ENCODE results near the gene NDP. TPM values are rescaled to one million over a fixed set of nuclear protein-coding genes. Genes with fewer than 3 reads are reported as not detected.

NDP gene
- total and polyA plus RNA-seq, 2 donors (not counting 1 experiment from before 2014, with no cell fraction given), result not detected

DNA sequence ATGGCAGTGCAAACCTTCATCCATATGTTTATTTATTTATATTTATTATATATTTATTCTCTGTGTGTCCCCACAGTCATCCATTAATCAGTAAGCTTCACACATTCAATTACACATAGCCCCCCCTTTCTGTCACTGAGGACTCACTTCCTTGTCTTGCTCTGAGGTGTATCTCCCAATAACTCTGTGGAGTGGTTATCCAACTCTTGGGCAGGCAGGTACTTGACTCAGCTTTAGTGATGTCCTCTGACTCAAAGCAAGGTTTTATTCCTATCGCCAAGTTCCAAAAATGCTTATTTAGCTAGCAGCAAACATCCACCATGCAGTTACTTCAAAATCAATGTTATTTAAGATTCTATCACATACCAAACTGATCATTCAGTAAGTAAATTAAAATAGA is 25.2 kb upstream of the NDP start:
- intact Hi-C loops (cut with micrococcal nuclease), result no loop called here
- ChIA-PET POLR2A (no interaction called here), CTCF (no interaction called here)
- Histone ChIP-seq H3K9me3 (ENCODE audit: control extremely low read depth in 1 of 3, control insufficient read depth in 2 of 3, insufficient read depth in 1 of 3, low read length in 2 of 3) (no peaks in the 10 kb centered on the region), H3K36me3 (replicated peaks in 1 of 2; ENCODE audit: control extremely low read depth in 1 of 2, control insufficient read depth in 1 of 2, extremely low read depth in 1 of 2, insufficient read depth in 2 of 2, low read length in 1 of 2) (no peaks in the 10 kb centered on the region), H3K4me2 (replicated peaks; ENCODE audit: low read depth, low read length, poor library complexity, severe bottlenecking) (no peak overlapping the region), H4K20me1 (ENCODE audit: control insufficient read depth, insufficient read depth, low read length, poor library complexity, severe bottlenecking) (no peaks in the 10 kb centered on the region), H2AFZ (ENCODE audit: insufficient read depth, low read depth, low read length, poor library complexity, severe bottlenecking) (no peak overlapping the region), H3K79me2 (ENCODE audit: control insufficient read depth, insufficient read depth, low read length) (no peaks in the 10 kb centered on the region), H3K27ac (ENCODE audit: low read length in 2 of 2) (no peak overlapping the region), H3K4me1 (ENCODE audit: control insufficient read depth in 2 of 2, insufficient read depth in 2 of 2, low read length in 2 of 2) (no peaks in the 10 kb centered on the region), H3K4me3 (ENCODE audit: control extremely low read depth in 1 of 5, extremely low read depth in 1 of 5, insufficient read depth in 1 of 5, low read depth in 2 of 5, low read length in 4 of 5) (no peak overlapping the region), H3K27me3 (replicated peaks in 1 of 4; ENCODE audit: control extremely low read depth in 1 of 4, control insufficient read depth in 3 of 4, insufficient read depth in 4 of 4, low read length in 3 of 4) (no peaks in the 10 kb centered on the region), H3K9ac (ENCODE audit: low read length) (no peak overlapping the region)
- TF ChIP-seq, protein P1, sequence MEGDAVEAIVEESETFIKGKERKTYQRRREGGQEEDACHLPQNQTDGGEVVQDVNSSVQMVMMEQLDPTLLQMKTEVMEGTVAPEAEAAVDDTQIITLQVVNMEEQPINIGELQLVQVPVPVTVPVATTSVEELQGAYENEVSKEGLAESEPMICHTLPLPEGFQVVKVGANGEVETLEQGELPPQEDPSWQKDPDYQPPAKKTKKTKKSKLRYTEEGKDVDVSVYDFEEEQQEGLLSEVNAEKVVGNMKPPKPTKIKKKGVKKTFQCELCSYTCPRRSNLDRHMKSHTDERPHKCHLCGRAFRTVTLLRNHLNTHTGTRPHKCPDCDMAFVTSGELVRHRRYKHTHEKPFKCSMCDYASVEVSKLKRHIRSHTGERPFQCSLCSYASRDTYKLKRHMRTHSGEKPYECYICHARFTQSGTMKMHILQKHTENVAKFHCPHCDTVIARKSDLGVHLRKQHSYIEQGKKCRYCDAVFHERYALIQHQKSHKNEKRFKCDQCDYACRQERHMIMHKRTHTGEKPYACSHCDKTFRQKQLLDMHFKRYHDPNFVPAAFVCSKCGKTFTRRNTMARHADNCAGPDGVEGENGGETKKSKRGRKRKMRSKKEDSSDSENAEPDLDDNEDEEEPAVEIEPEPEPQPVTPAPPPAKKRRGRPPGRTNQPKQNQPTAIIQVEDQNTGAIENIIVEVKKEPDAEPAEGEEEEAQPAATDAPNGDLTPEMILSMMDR (IDR thresholded peaks at IDR 0.05), result no peak
- TF ChIP-seq EZH2 (IDR thresholded peaks at IDR 0.05; ENCODE audit: borderline replicate concordance, insufficient read depth, low read depth, low read length, poor library complexity, severe bottlenecking), result no peak
- no peaks in the 10 kb centered on the region for H3K9me3 Mint-ChIP-seq (ENCODE audit: insufficient read depth)
- H3K27ac Mint-ChIP-seq, result no peak overlapping the region
- WGBS (ENCODE audit: insufficient coverage), result no CpG with 5 or more reads among the region's 1 CpG
- ATAC-seq (ENCODE audit: low read depth) (no peak), DNase-seq (no peak)
- no peaks in the 10 kb centered on the region for H3K4me1 Mint-ChIP-seq
- no peaks in the 10 kb centered on the region for H3K27me3 Mint-ChIP-seq
- H3K4me3 Mint-ChIP-seq, result no peak overlapping the region

DNA sequence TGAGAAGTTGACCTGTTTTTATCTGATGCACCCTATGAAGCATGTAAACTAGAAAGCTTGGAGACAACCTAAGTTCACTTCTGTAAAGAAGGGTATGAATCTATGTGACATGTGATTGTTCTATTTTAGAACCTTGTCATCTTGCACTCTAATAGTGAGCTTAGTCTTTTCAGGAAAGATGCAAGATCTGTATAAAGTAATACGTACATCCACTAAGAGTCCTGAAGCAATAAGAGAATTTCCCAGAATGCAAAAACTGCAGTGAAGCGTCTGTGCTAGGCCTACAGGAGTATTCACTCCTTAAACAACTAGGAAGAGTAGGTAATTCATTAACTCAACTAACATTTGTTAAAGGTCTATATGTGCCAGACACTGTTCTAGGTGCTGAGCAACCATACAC is 23.3 kb upstream of the NDP start:
- TF ChIP-seq, protein P1 (IDR thresholded peaks at IDR 0.05), result no peak
- no peak for TF ChIP-seq EZH2 (IDR thresholded peaks at IDR 0.05; ENCODE audit: borderline replicate concordance, insufficient read depth, low read depth, low read length, poor library complexity, severe bottlenecking)
- H3K36me3 ChIP-seq (replicated peaks in 1 of 2; ENCODE audit: control extremely low read depth in 1 of 2, control insufficient read depth in 1 of 2, extremely low read depth in 1 of 2, insufficient read depth in 2 of 2, low read length in 1 of 2), result no peaks in the 10 kb centered on the region
- Mint-ChIP-seq H3K27ac (no peak overlapping the region), H3K4me1 (no peaks in the 10 kb centered on the region), H3K9me3 (ENCODE audit: insufficient read depth) (no peaks in the 10 kb centered on the region), H3K4me3 (no peak overlapping the region), H3K27me3 (no peaks in the 10 kb centered on the region)
- intact Hi-C loops (cut with micrococcal nuclease), result no loop called here
- no peak overlapping the region for H3K27ac ChIP-seq (ENCODE audit: low read length in 2 of 2)
- H2AFZ ChIP-seq (ENCODE audit: insufficient read depth, low read depth, low read length, poor library complexity, severe bottlenecking), result no peak overlapping the region
- no peaks in the 10 kb centered on the region for H3K27me3 ChIP-seq (replicated peaks in 1 of 4; ENCODE audit: control extremely low read depth in 1 of 4, control insufficient read depth in 3 of 4, insufficient read depth in 4 of 4, low read length in 3 of 4)
- H3K4me1 ChIP-seq (ENCODE audit: control insufficient read depth in 2 of 2, insufficient read depth in 2 of 2, low read length in 2 of 2), result no peaks in the 10 kb centered on the region
- H3K4me2 ChIP-seq (replicated peaks; ENCODE audit: low read depth, low read length, poor library complexity, severe bottlenecking), result no peak overlapping the region
- no CpG with 5 or more reads among the region's 2 CpGs for WGBS (ENCODE audit: insufficient coverage)
- no peaks in the 10 kb centered on the region for H3K79me2 ChIP-seq (ENCODE audit: control insufficient read depth, insufficient read depth, low read length)
- no peaks in the 10 kb centered on the region for H3K9me3 ChIP-seq (ENCODE audit: control extremely low read depth in 1 of 3, control insufficient read depth in 2 of 3, insufficient read depth in 1 of 3, low read length in 2 of 3)
- ATAC-seq (ENCODE audit: low read depth) (no peak), DNase-seq (no peak)
- no peak overlapping the region for H3K4me3 ChIP-seq (ENCODE audit: control extremely low read depth in 1 of 5, extremely low read depth in 1 of 5, insufficient read depth in 1 of 5, low read depth in 2 of 5, low read length in 4 of 5)
- ChIA-PET POLR2A (no interaction called here), CTCF (no interaction called here)
- no peaks in the 10 kb centered on the region for H4K20me1 ChIP-seq (ENCODE audit: control insufficient read depth, insufficient read depth, low read length, poor library complexity, severe bottlenecking)
- H3K9ac ChIP-seq (ENCODE audit: low read length), result no peak overlapping the region
